HuH-7.5 (cell line): Measurements from ENCODE around the gene LRRIQ1.

Experiments used
- DNase-seq: peaks from one replicate; pipeline ENCODE4 v3.0.0; 2011; ENCODE audit warnings: low spot score

Gene LRRIQ1

GRCh38 chr12:85281636-85282312 is 245.6 kb downstream of the LRRIQ1 start:
- no peak for DNase-seq

GRCh38 chr12:85283560-85283959 is 247.4 kb downstream of the LRRIQ1 start:
- DNase-seq, result no peak
